A549 (cell line): ENCODE data around the gene ADAMTS10.

ENCODE experiments used
- HEYL ChIP-seq: fragments of 250-450 bp; sonication (Bioruptor Pico); IDR thresholded peaks from 2 replicates; pipeline ENCODE4 v1.8.0; 2021; ENCODE audit warnings: mild to moderate bottlenecking, moderate library complexity
- JUNB ChIP-seq: fragments of >200 bp; sonication (Bioruptor Twin); formaldehyde crosslinking; IDR thresholded peaks from 2 replicates; pipeline ENCODE4 v1.6.1; 2016
- KDM5A ChIP-seq: fragments of 200-600 bp; sonication (generic); IDR thresholded peaks from 2 replicates; pipeline ENCODE4 v1.6.1; 2016; ENCODE audit warnings: antibody characterized with exemption, mild to moderate bottlenecking
- NR3C1 ChIP-seq: fragments of >200 bp; sonication (Bioruptor Twin); formaldehyde crosslinking; IDR thresholded peaks from 3 replicates; pipeline ENCODE4 v1.6.1; 2017
- POLR2A ChIP-seq: IDR thresholded peaks from 2 replicates; pipeline ENCODE4 v1.6.1; 2012; ENCODE audit warnings: mild to moderate bottlenecking, low read length
- POLR2AphosphoS2 ChIP-seq: conservative IDR thresholded peaks from 2 replicates; pipeline ENCODE4 v1.6.1; 2012; ENCODE audit warnings: low read length, improper control_type of control experiment, inconsistent platforms
- RARB ChIP-seq: fragments of 250-450 bp; sonication (Bioruptor Pico); IDR thresholded peaks from 2 replicates; pipeline ENCODE4 v1.8.0; 2021; ENCODE audit warnings: mild to moderate bottlenecking, moderate library complexity
- SMC3 ChIP-seq: fragments of >200 bp; sonication (Bioruptor Twin); formaldehyde crosslinking; IDR thresholded peaks from 3 replicates; pipeline ENCODE4 v1.6.1; 2018; ENCODE audit warnings: inconsistent platforms
- ZFP36 ChIP-seq: fragments of 450-650 bp; IDR thresholded peaks from 2 replicates; pipeline ENCODE4 v1.6.1; 2014; ENCODE audit warnings: borderline replicate concordance; ENCODE audit not compliant: partially characterized antibody
- TF ChIP-seq, protein P1 (sequence below): fragments of >200 bp; sonication (Bioruptor Twin); formaldehyde crosslinking; IDR thresholded peaks from 3 replicates; pipeline ENCODE4 v1.5.1; 2016
- TF ChIP-seq, protein P2 (sequence below): IDR thresholded peaks from 2 replicates; pipeline ENCODE4 v1.6.1; 2012
- TF ChIP-seq, protein P3 (sequence below): fragments of 150-350 bp; IDR thresholded peaks from 2 replicates; pipeline ENCODE4 v1.6.1; 2014; ENCODE audit warnings: low read depth, mild to moderate bottlenecking, low read length

DNA sequence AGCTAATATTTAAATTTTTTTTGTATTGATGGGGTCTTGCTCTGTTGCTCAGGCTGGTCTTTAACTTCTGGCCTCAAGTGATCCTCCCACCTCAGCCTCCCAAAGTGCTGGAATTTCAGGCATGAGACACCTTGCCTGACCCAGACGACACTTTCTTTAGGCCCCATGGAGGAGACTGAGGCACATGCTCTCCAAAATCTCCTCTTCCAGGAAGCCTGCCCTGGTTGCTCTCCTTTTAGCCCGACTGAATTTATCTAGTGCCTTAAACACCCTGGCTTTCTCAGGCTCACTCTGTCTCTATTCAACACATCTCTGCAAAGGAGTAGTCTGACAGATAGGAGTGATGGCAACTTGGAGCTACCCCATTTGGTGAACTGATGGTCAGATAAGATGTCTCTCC, 52.2 kb downstream of the ADAMTS10 start:
- TF ChIP-seq, protein P1, sequence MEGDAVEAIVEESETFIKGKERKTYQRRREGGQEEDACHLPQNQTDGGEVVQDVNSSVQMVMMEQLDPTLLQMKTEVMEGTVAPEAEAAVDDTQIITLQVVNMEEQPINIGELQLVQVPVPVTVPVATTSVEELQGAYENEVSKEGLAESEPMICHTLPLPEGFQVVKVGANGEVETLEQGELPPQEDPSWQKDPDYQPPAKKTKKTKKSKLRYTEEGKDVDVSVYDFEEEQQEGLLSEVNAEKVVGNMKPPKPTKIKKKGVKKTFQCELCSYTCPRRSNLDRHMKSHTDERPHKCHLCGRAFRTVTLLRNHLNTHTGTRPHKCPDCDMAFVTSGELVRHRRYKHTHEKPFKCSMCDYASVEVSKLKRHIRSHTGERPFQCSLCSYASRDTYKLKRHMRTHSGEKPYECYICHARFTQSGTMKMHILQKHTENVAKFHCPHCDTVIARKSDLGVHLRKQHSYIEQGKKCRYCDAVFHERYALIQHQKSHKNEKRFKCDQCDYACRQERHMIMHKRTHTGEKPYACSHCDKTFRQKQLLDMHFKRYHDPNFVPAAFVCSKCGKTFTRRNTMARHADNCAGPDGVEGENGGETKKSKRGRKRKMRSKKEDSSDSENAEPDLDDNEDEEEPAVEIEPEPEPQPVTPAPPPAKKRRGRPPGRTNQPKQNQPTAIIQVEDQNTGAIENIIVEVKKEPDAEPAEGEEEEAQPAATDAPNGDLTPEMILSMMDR = no peak
- TF ChIP-seq RARB (CRISPR knock-in tag) (no peak), POLR2A (no peak), POLR2AphosphoS2 (no peak), KDM5A (no peak), SMC3 (no peak), NR3C1 (no peak), HEYL (CRISPR knock-in tag) (no peak), JUNB (no peak), ZFP36 (peak; percentile 67)
- TF ChIP-seq, protein P2, sequence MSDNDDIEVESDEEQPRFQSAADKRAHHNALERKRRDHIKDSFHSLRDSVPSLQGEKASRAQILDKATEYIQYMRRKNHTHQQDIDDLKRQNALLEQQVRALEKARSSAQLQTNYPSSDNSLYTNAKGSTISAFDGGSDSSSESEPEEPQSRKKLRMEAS = no peak
- TF ChIP-seq, protein P3, sequence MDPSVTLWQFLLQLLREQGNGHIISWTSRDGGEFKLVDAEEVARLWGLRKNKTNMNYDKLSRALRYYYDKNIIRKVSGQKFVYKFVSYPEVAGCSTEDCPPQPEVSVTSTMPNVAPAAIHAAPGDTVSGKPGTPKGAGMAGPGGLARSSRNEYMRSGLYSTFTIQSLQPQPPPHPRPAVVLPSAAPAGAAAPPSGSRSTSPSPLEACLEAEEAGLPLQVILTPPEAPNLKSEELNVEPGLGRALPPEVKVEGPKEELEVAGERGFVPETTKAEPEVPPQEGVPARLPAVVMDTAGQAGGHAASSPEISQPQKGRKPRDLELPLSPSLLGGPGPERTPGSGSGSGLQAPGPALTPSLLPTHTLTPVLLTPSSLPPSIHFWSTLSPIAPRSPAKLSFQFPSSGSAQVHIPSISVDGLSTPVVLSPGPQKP = no peak
